GM23248 (cell line): ENCODE results near the gene HMCN1.

Experiments
- EZH2 ChIP-seq: fragments of 200-600 bp; sonication (generic); IDR thresholded peaks from 2 replicates; pipeline ENCODE4 v1.6.1; 2018; ENCODE audit warnings: antibody characterized with exemption, mild to moderate bottlenecking; ENCODE audit not compliant: insufficient read depth, poor library complexity, severe bottlenecking
- EZH2phosphoT487 ChIP-seq: fragments of 200-600 bp; sonication (generic); IDR thresholded peaks from 2 replicates; pipeline ENCODE4 v1.6.1; 2018; ENCODE audit warnings: antibody characterized with exemption, moderate library complexity, mild to moderate bottlenecking, low read depth; ENCODE audit not compliant: insufficient read depth

DNA sequence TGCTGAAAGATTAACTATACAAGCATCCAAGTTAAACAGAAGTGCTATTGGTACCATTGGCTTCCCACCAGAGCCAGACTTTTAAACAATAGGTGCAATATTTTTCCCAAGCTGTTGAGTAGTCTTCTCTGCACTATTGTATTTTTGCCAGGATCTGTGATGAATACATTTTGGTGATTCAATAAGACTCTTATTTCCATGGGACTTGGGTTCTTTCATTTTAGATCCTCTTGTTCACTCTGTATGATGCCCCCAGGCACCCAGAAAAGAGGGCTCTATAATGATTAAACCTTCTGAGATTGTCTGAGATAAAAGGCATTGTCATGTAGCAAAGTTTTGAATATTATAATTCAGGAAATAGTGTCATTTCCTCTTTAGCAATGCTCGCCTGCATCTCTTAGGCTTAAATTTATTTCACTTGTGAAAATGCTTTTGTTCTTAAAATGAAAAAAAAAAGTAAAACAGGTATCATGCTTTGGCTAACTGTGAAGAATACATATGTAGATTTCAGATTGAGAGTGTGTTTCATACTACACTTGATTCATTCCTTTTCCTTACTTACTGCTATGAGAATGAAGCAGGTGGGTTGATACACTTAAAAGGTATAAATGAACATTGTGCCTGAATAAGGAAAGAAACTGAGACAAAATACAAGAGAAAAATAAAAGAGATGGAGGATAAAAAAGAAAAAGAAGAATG, 275.0 kb downstream of the HMCN1 start:
- TF ChIP-seq EZH2: no peak
- TF ChIP-seq EZH2phosphoT487: no peak
